B cell (primary cell): ENCODE measurements around the gene C1orf174. TPM values are rescaled to one million over a fixed set of nuclear protein-coding genes. Genes with fewer than 3 reads are reported as not detected.

ENCODE experiments used
- ATAC-seq: fragments of 200-7000 bp; cut with Tn5 transposase; one replicate; pipeline ENCODE4 v1.10.0; 2021; ENCODE audit warnings: low read depth, mild to moderate bottlenecking, moderate number of reproducible peaks, moderate library complexity
- CTCF ChIA-PET: fragments of 350-600 bp; sonication (Branson Sonifier 250); formaldehyde crosslinking; loops from one replicate; lab custom pipeline; 2021; ENCODE audit warnings: antibody characterized with exemption, inconsistent platforms; lab: Charles Lee
- POLR2A ChIA-PET: fragments of 350-600 bp; sonication (Branson Sonifier 250); formaldehyde crosslinking; loops from one replicate; lab custom pipeline; 2021; ENCODE audit warnings: antibody characterized with exemption; lab: Charles Lee
- DNase-seq: peaks from one replicate; pipeline ENCODE4 v3.0.0; 2013
- H2AFZ ChIP-seq: 2 replicates; pipeline ENCODE4 v1.6.1; 2012; ENCODE audit warnings: mild to moderate bottlenecking, low read depth, low read length; ENCODE audit not compliant: insufficient read depth, poor library complexity, severe bottlenecking
- H3K27ac ChIP-seq, 2 donors: 1 replicate in 1 of 2; 2 replicates in 1 of 2; pipeline ENCODE4 v1.5.1; 2012 to 2013; ENCODE audit warnings: low read length in 2 of 2, mild to moderate bottlenecking in 2 of 2, moderate library complexity in 1 of 2
- H3K27me3 ChIP-seq, 4 experiments: fragments of 200-600 bp in 1 of 4; sonication (generic) in 1 of 4; replicated peaks in 1 of 4; 1 replicate in 2 of 4; 2 replicates in 2 of 4; pipeline versions ENCODE4 v1.6.1 to v1.7.0; 2013 to 2016; ENCODE audit warnings: low read length in 3 of 4, mild to moderate bottlenecking in 2 of 4, mixed read lengths in 1 of 4, moderate library complexity in 1 of 4; ENCODE audit not compliant: insufficient read depth in 4 of 4, control insufficient read depth in 3 of 4; ENCODE audit errors: control extremely low read depth in 1 of 4
- H3K36me3 ChIP-seq, 2 experiments: replicated peaks in 1 of 2; 1 replicate in 1 of 2; 2 replicates in 1 of 2; pipeline versions ENCODE4 v1.6.1 to v1.7.1; 2013; ENCODE audit warnings: low read length in 1 of 2; ENCODE audit not compliant: insufficient read depth in 2 of 2, control insufficient read depth in 1 of 2; ENCODE audit errors: control extremely low read depth in 1 of 2, extremely low read depth in 1 of 2
- H3K4me1 ChIP-seq, 2 donors: fragments of 200-600 bp in 1 of 2; sonication (generic) in 1 of 2; 1 replicate in 1 of 2; 2 replicates in 1 of 2; pipeline versions ENCODE4 v1.5.1 to v1.6.1; 2013 to 2017; ENCODE audit warnings: low read length in 2 of 2; ENCODE audit not compliant: control insufficient read depth in 2 of 2, insufficient read depth in 2 of 2
- H3K4me2 ChIP-seq: replicated peaks from 2 replicates; pipeline ENCODE3; 2012; ENCODE audit warnings: mild to moderate bottlenecking, low read depth, low read length; ENCODE audit not compliant: poor library complexity, severe bottlenecking
- H3K4me3 ChIP-seq, 5 experiments: fragments of 200-600 bp in 1 of 5; sonication (generic) in 1 of 5; 1 replicate in 3 of 5; 2 replicates in 2 of 5; pipeline versions ENCODE4 v1.5.1 to v1.7.0; 2011 to 2016; ENCODE audit warnings: low read length in 4 of 5, mild to moderate bottlenecking in 4 of 5, low read depth in 2 of 5, control low read depth in 1 of 5, moderate library complexity in 1 of 5; ENCODE audit not compliant: insufficient read depth in 1 of 5; ENCODE audit errors: control extremely low read depth in 1 of 5, extremely low read depth in 1 of 5
- H3K79me2 ChIP-seq: fragments of 200-600 bp; sonication (generic); one replicate; pipeline ENCODE4 v1.6.0; 2016; ENCODE audit warnings: low read length; ENCODE audit not compliant: control insufficient read depth, insufficient read depth
- H3K9ac ChIP-seq: fragments of 200-600 bp; sonication (generic); 2 replicates; pipeline ENCODE4 v1.6.1; 2017; ENCODE audit warnings: mild to moderate bottlenecking, low read length, moderate library complexity
- H3K9me3 ChIP-seq, 3 donors: one replicate each; pipeline versions ENCODE4 v1.6.1 to v1.7.1; 2013; ENCODE audit warnings: low read length in 2 of 3; ENCODE audit not compliant: control insufficient read depth in 2 of 3, insufficient read depth in 1 of 3; ENCODE audit errors: control extremely low read depth in 1 of 3
- H4K20me1 ChIP-seq: 2 replicates; pipeline ENCODE4 v1.6.0; 2012; ENCODE audit warnings: mild to moderate bottlenecking, low read length; ENCODE audit not compliant: insufficient read depth, control insufficient read depth, poor library complexity, severe bottlenecking
- H3K27ac Mint-ChIP-seq: one replicate; pipeline ENCODE4 v1.8.0; 2021; ENCODE audit warnings: mixed read lengths
- H3K27me3 Mint-ChIP-seq: one replicate; pipeline ENCODE4 v1.8.0; 2021; ENCODE audit warnings: mixed read lengths
- H3K4me1 Mint-ChIP-seq: one replicate; pipeline ENCODE4 v1.8.0; 2021; ENCODE audit warnings: mixed read lengths
- H3K4me3 Mint-ChIP-seq: one replicate; pipeline ENCODE4 v1.8.0; 2021; ENCODE audit warnings: mixed read lengths
- H3K9me3 Mint-ChIP-seq: one replicate; pipeline ENCODE4 v1.8.0; 2022; ENCODE audit warnings: mixed read lengths; ENCODE audit not compliant: insufficient read depth
- CTCF ChIP-seq: fragments of 200-600 bp; IDR thresholded peaks from one replicate; pipeline ENCODE4 v1.8.0; 2022; ENCODE audit warnings: antibody characterized with exemption, mild to moderate bottlenecking
- EZH2 ChIP-seq: IDR thresholded peaks from 2 replicates; pipeline ENCODE4 v1.6.1; 2012; ENCODE audit warnings: borderline replicate concordance, low read depth, mild to moderate bottlenecking, moderate library complexity, low read length; ENCODE audit not compliant: insufficient read depth, poor library complexity, severe bottlenecking
- WGBS: methylation state at CpG from one replicate; pipeline ENCODE4 v1.1.5; 2013; ENCODE audit warnings: missing lambda C conversion rate; ENCODE audit not compliant: insufficient coverage; 5-methylcytosine and 5-hydroxymethylcytosine counted together
- intact Hi-C: fragments of 100-400 bp; cut with micrococcal nuclease; formaldehyde crosslinking; loops from one replicate; pipeline ENCODE4 v1.10.0; 2022
- polyA plus RNA-seq: library from polyadenylated mRNA; depleted of rRNA; stranded (reverse); fragments of >200 nt; gene quantifications from 2 replicates; pipeline ENCODE4 v1.2.3, GENCODE V29; 2012
- total RNA-seq, 2 donors: library from RNA; stranded (reverse); fragments of 120-200 nt in 1 of 2; gene quantifications; 1 replicate in 1 of 2; 2 replicates in 1 of 2; pipeline versions ENCODE4 v1.2.3 to v1.2.4, GENCODE V29; 2013 to 2022

C1orf174 gene
- total and polyA plus RNA-seq, 2 donors (not counting 1 experiment from before 2014, with no cell fraction given) = 33.2 to 49.8 TPM

GRCh38 chr1:3879099-3879498 lies 21.0 kb downstream of the C1orf174 start:
- ChIA-PET CTCF (no interaction called here), POLR2A (no interaction called here)
- no peaks in the 10 kb centered on the region for H3K79me2 ChIP-seq
- no peak for TF ChIP-seq CTCF
- TF ChIP-seq EZH2 = no peak
- peaks cover 3 to 47% of the 10 kb centered on the region in 2 experiments for H3K36me3 ChIP-seq
- H2AFZ ChIP-seq = no peak overlapping the region
- Mint-ChIP-seq H3K27me3 (no peaks in the 10 kb centered on the region), H3K9me3 (no peaks in the 10 kb centered on the region), H3K27ac (no peak overlapping the region), H3K4me1 (no peaks in the 10 kb centered on the region), H3K4me3 (no peak overlapping the region)
- peaks cover 0 to 13% (median 6%) of the 10 kb centered on the region in 3 donors for H3K9me3 ChIP-seq
- no peaks in the 10 kb centered on the region for H4K20me1 ChIP-seq
- H3K4me3 ChIP-seq = no peak overlapping the region
- DNase-seq = no peak
- peaks cover 0 to 8% of the 10 kb centered on the region in 2 donors for H3K4me1 ChIP-seq
- intact Hi-C loops = no loop called here
- no peak for ATAC-seq
- no peak overlapping the region for H3K4me2 ChIP-seq
- no peak overlapping the region for H3K9ac ChIP-seq
- no peak overlapping the region for H3K27ac ChIP-seq
- 98% methylated on average over 5 of the region's 7 CpGs for WGBS
- no peaks in the 10 kb centered on the region for H3K27me3 ChIP-seq

DNA sequence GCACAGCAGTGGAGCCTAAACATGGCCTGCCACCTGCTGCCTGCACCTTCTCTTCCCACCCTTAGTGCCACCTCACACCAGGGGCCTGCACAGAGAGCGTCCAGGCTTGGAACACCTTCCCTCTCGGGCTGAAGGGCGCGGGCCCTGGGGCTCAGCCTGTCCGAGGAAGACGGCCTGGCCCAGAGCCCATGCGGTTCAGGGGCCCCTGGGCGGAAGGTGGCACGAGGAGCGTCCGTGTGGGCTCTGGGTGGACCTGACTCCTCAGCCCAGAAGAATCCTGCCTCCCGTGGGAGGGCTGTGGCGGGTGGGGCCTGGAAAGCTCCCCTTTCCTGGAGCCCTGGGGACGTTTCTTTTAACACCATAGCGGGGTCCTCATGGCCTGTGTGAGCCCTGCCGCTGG lies 23.4 kb downstream of the C1orf174 start:
- Histone ChIP-seq H3K9me3 (peaks cover 0 to 13% (median 6%) of the 10 kb centered on the region in 3 donors), H3K4me3 (no peak overlapping the region), H3K27ac (no peak overlapping the region), H4K20me1 (no peaks in the 10 kb centered on the region), H3K27me3 (no peaks in the 10 kb centered on the region), H3K4me1 (peaks cover 0 to 8% of the 10 kb centered on the region in 2 donors), H3K36me3 (peaks cover 0 to 56% of the 10 kb centered on the region in 2 experiments), H3K9ac (no peak overlapping the region), H3K79me2 (no peaks in the 10 kb centered on the region), H2AFZ (no peak overlapping the region), H3K4me2 (no peak overlapping the region)
- ATAC-seq = no peak
- intact Hi-C loops = no loop called here
- Mint-ChIP-seq H3K27me3 (no peaks in the 10 kb centered on the region), H3K27ac (no peak overlapping the region), H3K4me3 (no peak overlapping the region), H3K4me1 (no peaks in the 10 kb centered on the region), H3K9me3 (no peaks in the 10 kb centered on the region)
- no peak for DNase-seq
- 96% methylated on average over 16 of the region's 16 CpGs for WGBS
- POLR2A ChIA-PET = no interaction called here
- TF ChIP-seq EZH2 (no peak), CTCF (no peak)
- CTCF ChIA-PET = no interaction called here
